Trophoblast cell (in vitro differentiated cells and primary cell): ENCODE measurements around the gene PLEKHG5.

Experiments
- DNase-seq, 2 donors: peaks; one replicate each; pipeline ENCODE4 v3.0.0-alpha.2; 2016
- H2AFZ ChIP-seq: 2 replicates; pipeline ENCODE4 v1.6.1; 2013; ENCODE audit warnings: low read length, moderate library complexity, mild to moderate bottlenecking; ENCODE audit not compliant: insufficient read depth, poor library complexity
- H2AK5ac ChIP-seq: 2 replicates; pipeline ENCODE4 v1.6.1; 2013; ENCODE audit warnings: mild to moderate bottlenecking, low read length
- H2BK120ac ChIP-seq: 2 replicates; pipeline ENCODE4 v1.6.1; 2013; ENCODE audit warnings: low read length, mild to moderate bottlenecking, moderate library complexity; ENCODE audit not compliant: insufficient read depth, poor library complexity
- H2BK12ac ChIP-seq: 2 replicates; pipeline ENCODE4 v1.6.1; 2013; ENCODE audit warnings: mild to moderate bottlenecking, low read length, moderate library complexity
- H2BK5ac ChIP-seq: 2 replicates; pipeline ENCODE4 v1.6.1; 2013; ENCODE audit warnings: low read length, low read depth, moderate library complexity, mild to moderate bottlenecking; ENCODE audit not compliant: poor library complexity
- H3K14ac ChIP-seq: 2 replicates; pipeline ENCODE4 v1.6.1; 2013; ENCODE audit warnings: mild to moderate bottlenecking, low read length
- H3K18ac ChIP-seq: 2 replicates; pipeline ENCODE4 v1.6.1; 2013; ENCODE audit warnings: mild to moderate bottlenecking, low read length
- H3K23ac ChIP-seq: 2 replicates; pipeline ENCODE4 v1.6.1; 2013; ENCODE audit warnings: low read length
- H3K27ac ChIP-seq: 2 replicates; pipeline ENCODE4 v1.5.1; 2013; ENCODE audit warnings: low read depth, mild to moderate bottlenecking, inconsistent platforms, low read length, moderate library complexity
- H3K27me3 ChIP-seq: 2 replicates; pipeline ENCODE4 v1.6.1; 2013; ENCODE audit warnings: inconsistent platforms, mild to moderate bottlenecking, low read length, moderate library complexity; ENCODE audit not compliant: insufficient read depth
- H3K36me3 ChIP-seq, 2 experiments: 1 replicate in 1 of 2; 2 replicates in 1 of 2; pipeline ENCODE4 v1.6.1; 2013; ENCODE audit warnings: low read length in 2 of 2, mild to moderate bottlenecking in 2 of 2, moderate library complexity in 1 of 2; ENCODE audit not compliant: insufficient read depth in 2 of 2, control insufficient read depth in 1 of 2
- H3K4ac ChIP-seq: 2 replicates; pipeline ENCODE4 v1.6.1; 2013; ENCODE audit warnings: low read depth, mild to moderate bottlenecking, low read length, moderate library complexity
- H3K4me1 ChIP-seq, 2 experiments: 1 replicate in 1 of 2; 2 replicates in 1 of 2; pipeline ENCODE4 v1.6.1; 2013; ENCODE audit warnings: low read length in 2 of 2, mild to moderate bottlenecking in 2 of 2, moderate library complexity in 1 of 2; ENCODE audit not compliant: insufficient read depth in 2 of 2, control insufficient read depth in 1 of 2
- H3K4me2 ChIP-seq: 2 replicates; pipeline ENCODE4 v1.6.1; 2013; ENCODE audit warnings: inconsistent platforms, mild to moderate bottlenecking, low read length, moderate library complexity
- H3K4me3 ChIP-seq: 2 replicates; pipeline ENCODE4 v1.5.1; 2013; ENCODE audit warnings: mild to moderate bottlenecking, low read depth, low read length, inconsistent platforms
- H3K79me1 ChIP-seq: one replicate; pipeline ENCODE4 v1.6.1; 2013; ENCODE audit warnings: low read length
- H3K79me2 ChIP-seq: 2 replicates; pipeline ENCODE4 v1.6.1; 2013; ENCODE audit warnings: low read length, mild to moderate bottlenecking; ENCODE audit not compliant: control insufficient read depth, insufficient read depth, poor library complexity
- H3K9ac ChIP-seq: 2 replicates; pipeline ENCODE4 v1.6.1; 2013; ENCODE audit warnings: mild to moderate bottlenecking, low read length
- H3K9me3 ChIP-seq: 2 replicates; pipeline ENCODE4 v1.6.1; 2013; ENCODE audit warnings: low read depth, mild to moderate bottlenecking, control low read depth, inconsistent platforms, low read length; ENCODE audit not compliant: insufficient read depth
- H4K12ac ChIP-seq: 2 replicates; pipeline ENCODE4 v1.6.1; 2013; ENCODE audit warnings: low read depth, mild to moderate bottlenecking, low read length, moderate library complexity
- H4K8ac ChIP-seq: 2 replicates; pipeline ENCODE4 v1.6.1; 2013; ENCODE audit warnings: low read depth, mild to moderate bottlenecking, low read length, moderate library complexity
- H4K91ac ChIP-seq: one replicate; pipeline ENCODE4 v1.6.1; 2013; ENCODE audit warnings: low read depth, mild to moderate bottlenecking, low read length, moderate library complexity
- WGBS: extraction: QIAGEN DNeasy Blood & Tissue Kit; methylation state at CpG from one replicate; pipeline ENCODE4 v1.1.7; 2013; ENCODE audit warnings: missing lambda C conversion rate; ENCODE audit not compliant: insufficient read length, insufficient coverage; ENCODE audit errors: extremely low coverage; 5-methylcytosine and 5-hydroxymethylcytosine counted together

Gene PLEKHG5

GRCh38 chr1:6510493-6510892, 19.0 kb upstream of the PLEKHG5 start:
- H3K79me1 ChIP-seq, result peaks cover 34% of the 10 kb centered on the region
- peak overlapping the region; percentile 68 for H2AK5ac ChIP-seq
- peaks cover 7% of the 10 kb centered on the region for H3K79me2 ChIP-seq
- H3K27ac ChIP-seq, result no peak overlapping the region
- H3K4me3 ChIP-seq, result no peak overlapping the region
- no peaks in the 10 kb centered on the region for H3K27me3 ChIP-seq
- H3K4me1 ChIP-seq, result peaks cover 36 to 40% of the 10 kb centered on the region in 2 experiments
- no peak overlapping the region for H2AFZ ChIP-seq
- H2BK5ac ChIP-seq, result no peak overlapping the region
- no peak overlapping the region for H3K18ac ChIP-seq
- no peak overlapping the region for H4K12ac ChIP-seq
- H4K91ac ChIP-seq, result no peak overlapping the region
- H2BK120ac ChIP-seq, result no peak overlapping the region
- DNase-seq, result no peak
- H3K36me3 ChIP-seq, result no peaks in the 10 kb centered on the region
- no peak overlapping the region for H4K8ac ChIP-seq
- H2BK12ac ChIP-seq, result no peak overlapping the region
- H3K4me2 ChIP-seq, result no peak overlapping the region
- H3K9ac ChIP-seq, result no peak overlapping the region
- WGBS, result no CpG with 5 or more reads among the region's 6 CpGs
- H3K9me3 ChIP-seq, result no peaks in the 10 kb centered on the region
- H3K23ac ChIP-seq, result no peak overlapping the region
- H3K4ac ChIP-seq, result no peak overlapping the region
- no peak overlapping the region for H3K14ac ChIP-seq

- H3K27ac ChIP-seq, result no peak overlapping the region
- no peaks in the 10 kb centered on the region for H3K27me3 ChIP-seq
- no peaks in the 10 kb centered on the region for H3K36me3 ChIP-seq
- no peak overlapping the region for H3K18ac ChIP-seq
- no peak overlapping the region for H3K9ac ChIP-seq
- no peak overlapping the region for H4K12ac ChIP-seq
- DNase-seq, result no peak
- peaks cover 36 to 40% of the 10 kb centered on the region in 2 experiments for H3K4me1 ChIP-seq
- H3K9me3 ChIP-seq, result peaks cover 2% of the 10 kb centered on the region
- WGBS, result no CpG with 5 or more reads among the region's 10 CpGs
- H3K4me3 ChIP-seq, result no peak overlapping the region
- H3K79me2 ChIP-seq, result peaks cover 7% of the 10 kb centered on the region
- no peak overlapping the region for H2AK5ac ChIP-seq
- peaks cover 37% of the 10 kb centered on the region for H3K79me1 ChIP-seq
- no peak overlapping the region for H4K91ac ChIP-seq
- H3K4ac ChIP-seq, result no peak overlapping the region
- H2BK12ac ChIP-seq, result no peak overlapping the region
- H2BK120ac ChIP-seq, result no peak overlapping the region
- H2AFZ ChIP-seq, result no peak overlapping the region
- no peak overlapping the region for H3K23ac ChIP-seq
- H2BK5ac ChIP-seq, result no peak overlapping the region
- no peak overlapping the region for H3K14ac ChIP-seq
- no peak overlapping the region for H3K4me2 ChIP-seq
- no peak overlapping the region for H4K8ac ChIP-seq
Observed at GRCh38 chr1:6509919-6510291, 18.4 kb upstream of the PLEKHG5 start.

GRCh38 chr1:6509220-6509918, 17.9 kb upstream of the PLEKHG5 start:
- peaks cover 2% of the 10 kb centered on the region for H3K9me3 ChIP-seq
- no peaks in the 10 kb centered on the region for H3K36me3 ChIP-seq
- no peak overlapping the region for H2BK12ac ChIP-seq
- H3K14ac ChIP-seq, result no peak overlapping the region
- H4K91ac ChIP-seq, result no peak overlapping the region
- no peak overlapping the region for H2BK120ac ChIP-seq
- H3K27ac ChIP-seq, result no peak overlapping the region
- peaks cover 7% of the 10 kb centered on the region for H3K79me2 ChIP-seq
- peaks cover 36 to 40% of the 10 kb centered on the region in 2 experiments for H3K4me1 ChIP-seq
- no peak overlapping the region for H3K23ac ChIP-seq
- no CpG with 5 or more reads among the region's 20 CpGs for WGBS
- H3K79me1 ChIP-seq, result peaks cover 37% of the 10 kb centered on the region
- H3K27me3 ChIP-seq, result no peaks in the 10 kb centered on the region
- DNase-seq, result no peak
- no peak overlapping the region for H3K4me3 ChIP-seq
- H3K4ac ChIP-seq, result no peak overlapping the region
- H2BK5ac ChIP-seq, result no peak overlapping the region
- no peak overlapping the region for H3K9ac ChIP-seq
- no peak overlapping the region for H2AFZ ChIP-seq
- H3K18ac ChIP-seq, result no peak overlapping the region
- H2AK5ac ChIP-seq, result peak overlapping the region; percentile 26
- H4K12ac ChIP-seq, result no peak overlapping the region
- no peak overlapping the region for H4K8ac ChIP-seq
- no peak overlapping the region for H3K4me2 ChIP-seq

- Histone ChIP-seq H4K12ac (no peak overlapping the region), H3K9me3 (peaks cover 2% of the 10 kb centered on the region), H2AFZ (no peak overlapping the region), H3K18ac (no peak overlapping the region), H3K4me3 (no peak overlapping the region), H3K4me1 (peaks cover 31 to 35% of the 10 kb centered on the region in 2 experiments), H3K79me2 (peaks cover 6% of the 10 kb centered on the region), H2BK12ac (no peak overlapping the region), H4K91ac (no peak overlapping the region), H3K27ac (no peak overlapping the region), H3K14ac (no peak overlapping the region), H3K4me2 (no peak overlapping the region), H3K79me1 (peaks cover 32% of the 10 kb centered on the region), H3K36me3 (no peaks in the 10 kb centered on the region), H3K9ac (no peak overlapping the region), H2BK120ac (no peak overlapping the region), H3K4ac (no peak overlapping the region), H4K8ac (no peak overlapping the region), H3K27me3 (no peaks in the 10 kb centered on the region), H3K23ac (no peak overlapping the region), H2AK5ac (no peak overlapping the region), H2BK5ac (no peak overlapping the region)
- no peak for DNase-seq
- no CpG with 5 or more reads among the region's 11 CpGs for WGBS
Observed at GRCh38 chr1:6508816-6509189, 17.3 kb upstream of the PLEKHG5 start.
